Gastroesophageal sphincter (tissue), 3 donors: ENCODE measurements around the gene GIPR.

Experiments
- CTCF ChIP-seq, 4 experiments: fragments of 200-600 bp in 2 of 4; fragments of 450-650 bp in 2 of 4; sonication (generic) in 1 of 4; IDR thresholded peaks; one replicate each; pipeline ENCODE4 v1.5.1; 2017 to 2019; ENCODE audit warnings: antibody characterized with exemption in 4 of 4, mild to moderate bottlenecking in 2 of 4, moderate library complexity in 2 of 4
- EP300 ChIP-seq: sonication (generic); formaldehyde crosslinking; IDR thresholded peaks from one replicate; pipeline ENCODE4 v1.6.1; 2017; ENCODE audit warnings: antibody characterized with exemption, mild to moderate bottlenecking
- POLR2A ChIP-seq, 2 donors: fragments of 450-650 bp; IDR thresholded peaks; one replicate each; pipeline ENCODE4 v1.6.1; 2017; ENCODE audit warnings: antibody characterized with exemption in 2 of 2, mild to moderate bottlenecking in 2 of 2, moderate library complexity in 1 of 2
- POLR2AphosphoS5 ChIP-seq: sonication (generic); formaldehyde crosslinking; IDR thresholded peaks from one replicate; pipeline ENCODE4 v1.6.1; 2017; ENCODE audit warnings: antibody characterized with exemption

GRCh38 chr19:45655073-45655472, 12.9 kb upstream of the GIPR start:
- TF ChIP-seq EP300, result no peak
- TF ChIP-seq POLR2A (IDR thresholded peaks at IDR 0.05), result no peak
- TF ChIP-seq CTCF (IDR thresholded peaks at IDR 0.05), result no peak
- no peak for TF ChIP-seq POLR2AphosphoS5
